A549 treated with dexamethasone at 1 μM for 4 hours (cell line): ENCODE measurements around the gene GABRP. TPM values are rescaled to one million over a fixed set of nuclear protein-coding genes. Genes with fewer than 3 reads are reported as not detected.

Experiments used
- total RNA-seq: library from RNA; stranded (reverse); fragments of 200-300 nt; extraction: Qiagen RNA extraction; gene quantifications from 5 replicates; pipeline ENCODE4 v1.2.3, GENCODE V29; 2022

Gene GABRP
- not detected in 5 replicates for total RNA-seq

GRCh38 chr5:170783498-170784247 lies at the start of gene GABRP:
TSS of gene GABRP (plus strand) at chr5:170783725. CDS start at chr5:170788616, 4,891 bp downstream.

GRCh38 chr5:170861917-170862766 lies 78.6 kb downstream of the GABRP start, which contains the start of gene RANBP17:
TSS of gene RANBP17 (plus strand) at chr5:170862018.

Other genes with a start within 250 kb of the GABRP start
- 1.6 to 2.8 TPM (median 2.4 TPM) in 5 replicates for gene RANBP17, start 78.3 kb downstream of the GABRP start, total RNA-seq